Neural cell (in vitro differentiated cells): Measurements from ENCODE around the gene CIBAR2. TPM values are rescaled to one million over a fixed set of nuclear protein-coding genes. Genes with fewer than 3 reads are reported as not detected.

Experiments used
- H2AFZ ChIP-seq: fragments of 200-600, 300-800 bp; sonication (generic), shearing (Covaris generic); 2 replicates; pipeline ENCODE4 v1.6.0; 2014; ENCODE audit warnings: low read depth, mild to moderate bottlenecking, antibody characterized with exemption, low read length, moderate library complexity
- H3F3A ChIP-seq: fragments of 200-600 bp; shearing (Covaris generic); 2 replicates; pipeline ENCODE4 v1.6.1; 2016; ENCODE audit warnings: mild to moderate bottlenecking, moderate library complexity, mixed read lengths, antibody characterized with exemption, low read length; ENCODE audit not compliant: insufficient read depth, poor library complexity, severe bottlenecking
- H3K27ac ChIP-seq: fragments of 200-600, 300-800 bp; sonication (generic), shearing (Covaris generic); 2 replicates; pipeline ENCODE4 v1.5.1; 2014; ENCODE audit warnings: mild to moderate bottlenecking, low read length, moderate library complexity
- H3K27me3 ChIP-seq: fragments of 300-800, 200-600 bp; sonication (generic), shearing (Covaris generic); 2 replicates; pipeline ENCODE4 v1.6.0; 2014; ENCODE audit warnings: mild to moderate bottlenecking, low read depth, low read length, moderate library complexity; ENCODE audit not compliant: insufficient read depth
- H3K36me3 ChIP-seq: fragments of 300-800, 200-600 bp; sonication (generic), shearing (Covaris generic); 2 replicates; pipeline ENCODE4 v1.5.1; 2014; ENCODE audit warnings: mild to moderate bottlenecking, antibody characterized with exemption, low read length, moderate library complexity; ENCODE audit not compliant: insufficient read depth
- H3K4me2 ChIP-seq: fragments of 300-800, 200-600 bp; sonication (generic), shearing (Covaris generic); 2 replicates; pipeline ENCODE4 v1.6.0; 2014; ENCODE audit warnings: mild to moderate bottlenecking, low read length
- H3K4me3 ChIP-seq: fragments of 300-800, 200-600 bp; sonication (generic), shearing (Covaris generic); 2 replicates; pipeline ENCODE4 v1.5.1; 2014; ENCODE audit warnings: mild to moderate bottlenecking, low read length, moderate library complexity
- H3K79me2 ChIP-seq: fragments of 200-600 bp; shearing (Covaris generic); replicated peaks from 2 replicates; pipeline ENCODE4 v1.6.0; 2014; ENCODE audit warnings: mild to moderate bottlenecking, low read length, moderate library complexity; ENCODE audit not compliant: insufficient read depth
- H3K9ac ChIP-seq: fragments of 300-800, 200-600 bp; sonication (generic), shearing (Covaris generic); 2 replicates; pipeline ENCODE4 v1.6.1; 2016; ENCODE audit warnings: mild to moderate bottlenecking, low read length, mixed read lengths
- H3K9me2 ChIP-seq: fragments of 200-600 bp; shearing (Covaris generic); 2 replicates; pipeline ENCODE4 v1.6.1; 2016; ENCODE audit warnings: mild to moderate bottlenecking, low read length, mixed read lengths; ENCODE audit not compliant: insufficient read depth
- H3K9me3 ChIP-seq: fragments of 200-600, 300-800 bp; sonication (generic), shearing (Covaris generic); 2 replicates; pipeline ENCODE4 v1.6.1; 2016; ENCODE audit warnings: mild to moderate bottlenecking, mixed run types, low read length, moderate library complexity, mixed read lengths
- H4K20me1 ChIP-seq: fragments of 200-600 bp; shearing (Covaris generic); 2 replicates; pipeline ENCODE4 v1.6.1; 2016; ENCODE audit warnings: mild to moderate bottlenecking, mixed run types; ENCODE audit not compliant: insufficient read depth
- CTCF ChIP-seq: fragments of 450-650 bp; IDR thresholded peaks from 2 replicates; pipeline ENCODE4 v1.5.1; 2014; ENCODE audit warnings: antibody characterized with exemption, mild to moderate bottlenecking, moderate library complexity; ENCODE audit not compliant: poor library complexity, severe bottlenecking
- EP300 ChIP-seq: fragments of 450-650 bp; conservative IDR thresholded peaks from 2 replicates; pipeline ENCODE4 v1.6.1; 2014; ENCODE audit warnings: antibody characterized with exemption, mild to moderate bottlenecking, moderate library complexity; ENCODE audit not compliant: poor library complexity, severe bottlenecking
- EZH2 ChIP-seq: fragments of 200-600, 300-800 bp; shearing (Covaris generic), sonication (generic); IDR thresholded peaks from 2 replicates; pipeline ENCODE4 v1.6.1; 2014; ENCODE audit warnings: antibody characterized with exemption, low read length, borderline replicate concordance, mild to moderate bottlenecking; ENCODE audit not compliant: insufficient read depth, poor library complexity, severe bottlenecking
- MXI1 ChIP-seq: fragments of 450-650 bp; conservative IDR thresholded peaks from 2 replicates; pipeline ENCODE4 v1.6.1; 2014; ENCODE audit warnings: antibody characterized with exemption, mild to moderate bottlenecking; ENCODE audit not compliant: poor library complexity, severe bottlenecking
- POLR2AphosphoS5 ChIP-seq: IDR thresholded peaks from 2 replicates; pipeline ENCODE4 v1.6.1; 2012
- RAD21 ChIP-seq: fragments of 450-650 bp; conservative IDR thresholded peaks from 2 replicates; pipeline ENCODE4 v1.6.1; 2014; ENCODE audit warnings: antibody characterized with exemption, mild to moderate bottlenecking, moderate library complexity
- REST ChIP-seq: IDR thresholded peaks from 2 replicates; pipeline ENCODE4 v1.6.1; 2012; ENCODE audit warnings: borderline replicate concordance
- SMC3 ChIP-seq: fragments of 450-650 bp; conservative IDR thresholded peaks from 2 replicates; pipeline ENCODE4 v1.6.1; 2014; ENCODE audit warnings: antibody characterized with exemption, mild to moderate bottlenecking, moderate library complexity; ENCODE audit not compliant: poor library complexity
- TAF1 ChIP-seq: IDR thresholded peaks from 2 replicates; pipeline ENCODE4 v1.6.1; 2012; ENCODE audit warnings: low read depth
- polyA plus RNA-seq: library from polyadenylated mRNA; depleted of rRNA; stranded (reverse); fragments of >200 nt; gene quantifications from 2 replicates; pipeline ENCODE4 v1.2.3, GENCODE V29; 2014

CIBAR2 gene
- polyA plus RNA-seq, 1 donor from 2014 or later, result not detected

- H3K27ac ChIP-seq, result no peak overlapping the region
- no peaks in the 10 kb centered on the region for H3K27me3 ChIP-seq
- no peaks in the 10 kb centered on the region for H3F3A ChIP-seq
- no peaks in the 10 kb centered on the region for H3K9me3 ChIP-seq
- no peak for TF ChIP-seq POLR2AphosphoS5
- no peak for TF ChIP-seq SMC3
- TF ChIP-seq REST, result no peak
- no peak for TF ChIP-seq TAF1
- no peak for TF ChIP-seq MXI1
- no peak for TF ChIP-seq CTCF
- TF ChIP-seq EP300, result no peak
- TF ChIP-seq EZH2, result no peak
- no peak for TF ChIP-seq RAD21
- no peak overlapping the region for H3K4me3 ChIP-seq
- no peak overlapping the region for H2AFZ ChIP-seq
- H3K36me3 ChIP-seq, result no peaks in the 10 kb centered on the region
- no peak overlapping the region for H3K4me2 ChIP-seq
- H3K79me2 ChIP-seq, result no peaks in the 10 kb centered on the region
- H3K9ac ChIP-seq, result no peak overlapping the region
- no peaks in the 10 kb centered on the region for H3K9me2 ChIP-seq
- H4K20me1 ChIP-seq, result no peaks in the 10 kb centered on the region
These were observed 34.2 kb upstream of the CIBAR2 start for GRCh38 chr16:85146532-85146797.

- no peaks in the 10 kb centered on the region for H3K27me3 ChIP-seq
- TF ChIP-seq EP300 (no peak), SMC3 (no peak), EZH2 (no peak), RAD21 (no peak), CTCF (no peak), MXI1 (no peak), TAF1 (no peak), REST (no peak), POLR2AphosphoS5 (no peak)
- no peaks in the 10 kb centered on the region for H4K20me1 ChIP-seq
- H3F3A ChIP-seq, result no peaks in the 10 kb centered on the region
- no peak overlapping the region for H3K4me2 ChIP-seq
- no peak overlapping the region for H3K9ac ChIP-seq
- no peak overlapping the region for H3K27ac ChIP-seq
- no peak overlapping the region for H3K4me3 ChIP-seq
- no peaks in the 10 kb centered on the region for H3K9me3 ChIP-seq
- no peak overlapping the region for H2AFZ ChIP-seq
- no peaks in the 10 kb centered on the region for H3K9me2 ChIP-seq
- H3K79me2 ChIP-seq, result no peaks in the 10 kb centered on the region
- H3K36me3 ChIP-seq, result no peaks in the 10 kb centered on the region
These were observed 33.7 kb upstream of the CIBAR2 start for GRCh38 chr16:85145734-85146531.
